H1 (cell line): ENCODE data around the gene LDLR.

Experiments used
- BRCA1 ChIP-seq: IDR thresholded peaks from 2 replicates; pipeline ENCODE4 v1.6.1; 2012; ENCODE audit warnings: low read depth, low read length, improper control_type of control experiment
- EP300 ChIP-seq, 2 experiments: IDR thresholded peaks; 1 replicate in 1 of 2; 2 replicates in 1 of 2; pipeline ENCODE4 v1.6.1; 2011 to 2012; ENCODE audit warnings: low read depth in 2 of 2, low read length in 2 of 2, mild to moderate bottlenecking in 2 of 2, borderline replicate concordance in 1 of 2, inconsistent platforms in 1 of 2, moderate library complexity in 1 of 2
- EZH2 ChIP-seq: fragments of 200-600 bp; sonication (generic); IDR thresholded peaks from 2 replicates; pipeline ENCODE4 v1.7.1; 2012; ENCODE audit warnings: low read depth, mild to moderate bottlenecking, moderate library complexity, low read length, inconsistent platforms; ENCODE audit not compliant: severe bottlenecking
- JUND ChIP-seq: IDR thresholded peaks from 2 replicates; pipeline ENCODE4 v1.6.1; 2011; ENCODE audit warnings: mild to moderate bottlenecking, improper control_type of control experiment, low read length
- KDM1A ChIP-seq: fragments of 200-600, 300-600 bp; sonication (generic); IDR thresholded peaks from 2 replicates; pipeline ENCODE4 v1.7.1; 2016; ENCODE audit warnings: mild to moderate bottlenecking, low read length, borderline replicate concordance
- MAFK ChIP-seq: IDR thresholded peaks from 2 replicates; pipeline ENCODE4 v1.6.1; 2012; ENCODE audit warnings: low read depth, mild to moderate bottlenecking, improper control_type of control experiment, low read length
- POLR2A ChIP-seq, 2 experiments: IDR thresholded peaks; 1 replicate in 1 of 2; 2 replicates in 1 of 2; pipeline ENCODE4 v1.6.1; 2011; ENCODE audit warnings: low read depth in 2 of 2, low read length in 2 of 2, mild to moderate bottlenecking in 2 of 2; ENCODE audit errors: control extremely low read depth in 1 of 2
- POLR2AphosphoS5 ChIP-seq: IDR thresholded peaks from 2 replicates; pipeline ENCODE4 v1.6.1; 2011; ENCODE audit warnings: low read depth, low read length
- TAF1 ChIP-seq: IDR thresholded peaks from 2 replicates; pipeline ENCODE4 v1.6.1; 2011; ENCODE audit warnings: mild to moderate bottlenecking, low read depth, low read length
- TCF12 ChIP-seq: IDR thresholded peaks from 2 replicates; pipeline ENCODE4 v1.6.1; 2011; ENCODE audit warnings: low read depth, mild to moderate bottlenecking, low read length
- ZNF274 ChIP-seq: IDR thresholded peaks from 2 replicates; pipeline ENCODE4 v1.7.0; 2012; ENCODE audit warnings: low read length, borderline replicate concordance; ENCODE audit errors: extremely low read depth
- TF ChIP-seq, protein P1 (sequence below), 3 experiments: IDR thresholded peaks; 1 replicate in 2 of 3; 2 replicates in 1 of 3; pipeline versions ENCODE4 v1.5.1 to v1.6.1; 2011; ENCODE audit warnings: low read length in 3 of 3, mild to moderate bottlenecking in 3 of 3, inconsistent platforms in 2 of 3, low read depth in 1 of 3, moderate library complexity in 1 of 3; ENCODE audit not compliant: insufficient read depth in 1 of 3; ENCODE audit errors: control extremely low read depth in 1 of 3

DNA sequence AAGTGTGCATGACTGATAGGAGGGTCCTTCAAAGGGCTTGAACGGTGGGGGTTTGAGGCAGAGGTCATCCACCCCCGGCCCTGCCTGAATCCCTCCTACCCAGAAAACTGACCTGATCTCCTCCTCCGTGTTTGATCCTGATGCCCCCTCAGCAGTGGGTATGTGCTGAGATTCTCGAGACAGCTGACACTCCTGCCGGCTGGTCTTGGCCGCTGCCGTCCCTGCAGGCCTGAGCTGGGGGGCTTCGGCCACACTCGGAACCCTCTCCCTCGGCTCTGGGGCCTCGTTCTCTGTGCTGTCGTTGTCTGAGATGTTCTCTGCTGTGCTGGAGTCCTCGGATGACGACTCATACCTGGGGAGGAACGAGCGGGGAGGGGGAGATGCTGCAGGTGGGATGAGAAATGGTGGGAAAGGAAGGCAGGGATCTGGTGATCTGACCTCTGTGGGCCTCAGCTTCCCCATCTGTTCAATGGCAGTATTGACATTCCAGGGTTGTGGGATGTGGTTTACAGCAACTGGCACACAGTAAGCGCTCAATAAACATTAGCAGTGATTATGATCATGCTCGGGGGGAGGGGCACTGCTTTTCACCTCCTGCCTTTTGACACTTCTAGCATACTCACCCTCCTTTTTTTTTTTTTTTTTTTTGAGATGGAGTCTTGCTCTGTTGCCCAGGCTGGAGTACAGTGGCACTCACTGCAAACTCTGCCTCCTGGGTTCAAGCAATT is 87.4 kb downstream of the LDLR start:
- no peak for TF ChIP-seq BRCA1
- TF ChIP-seq, protein P1, sequence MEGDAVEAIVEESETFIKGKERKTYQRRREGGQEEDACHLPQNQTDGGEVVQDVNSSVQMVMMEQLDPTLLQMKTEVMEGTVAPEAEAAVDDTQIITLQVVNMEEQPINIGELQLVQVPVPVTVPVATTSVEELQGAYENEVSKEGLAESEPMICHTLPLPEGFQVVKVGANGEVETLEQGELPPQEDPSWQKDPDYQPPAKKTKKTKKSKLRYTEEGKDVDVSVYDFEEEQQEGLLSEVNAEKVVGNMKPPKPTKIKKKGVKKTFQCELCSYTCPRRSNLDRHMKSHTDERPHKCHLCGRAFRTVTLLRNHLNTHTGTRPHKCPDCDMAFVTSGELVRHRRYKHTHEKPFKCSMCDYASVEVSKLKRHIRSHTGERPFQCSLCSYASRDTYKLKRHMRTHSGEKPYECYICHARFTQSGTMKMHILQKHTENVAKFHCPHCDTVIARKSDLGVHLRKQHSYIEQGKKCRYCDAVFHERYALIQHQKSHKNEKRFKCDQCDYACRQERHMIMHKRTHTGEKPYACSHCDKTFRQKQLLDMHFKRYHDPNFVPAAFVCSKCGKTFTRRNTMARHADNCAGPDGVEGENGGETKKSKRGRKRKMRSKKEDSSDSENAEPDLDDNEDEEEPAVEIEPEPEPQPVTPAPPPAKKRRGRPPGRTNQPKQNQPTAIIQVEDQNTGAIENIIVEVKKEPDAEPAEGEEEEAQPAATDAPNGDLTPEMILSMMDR (IDR thresholded peaks at IDR 0.05; ENCODE audit: control extremely low read depth in 1 of 3, insufficient read depth in 1 of 3, low read depth in 1 of 3, low read length in 3 of 3) = no peak
- no peak for TF ChIP-seq EZH2
- no peak for TF ChIP-seq ZNF274
- no peak for TF ChIP-seq TCF12
- TF ChIP-seq EP300 (IDR thresholded peaks at IDR 0.05; ENCODE audit: borderline replicate concordance in 1 of 2, low read depth in 2 of 2, low read length in 2 of 2) = no peak
- no peak for TF ChIP-seq POLR2A (IDR thresholded peaks at IDR 0.05; ENCODE audit: control extremely low read depth in 1 of 2, low read depth in 2 of 2, low read length in 2 of 2)
- no peak for TF ChIP-seq JUND
- no peak for TF ChIP-seq MAFK
- TF ChIP-seq POLR2AphosphoS5 = no peak
- no peak for TF ChIP-seq TAF1
- 0 out of 2 replicates have a peak, but pooled peaks have one; percentile 37 for TF ChIP-seq KDM1A
